ELF-1 (cell line): ENCODE data around the gene MNX1.

Experiments used
- DNase-seq: peaks from one replicate; pipeline ENCODE4 v3.0.0-alpha.2; 2016; ENCODE audit warnings: low read depth, low spot score

The MNX1 gene

GRCh38 chr7:156975620-156976019 is 34.8 kb downstream of the MNX1 start:
- DNase-seq = no peak

- no peak for DNase-seq
Measured at GRCh38 chr7:156969972-156970420, 40.5 kb downstream of the MNX1 start.

- DNase-seq = no peak
Measured at GRCh38 chr7:156968183-156968582, 42.3 kb downstream of the MNX1 start.

- DNase-seq = no peak
Measured at GRCh38 chr7:156966387-156966786, 44.1 kb downstream of the MNX1 start.

- no peak for DNase-seq
Measured at GRCh38 chr7:156964971-156965370, 45.5 kb downstream of the MNX1 start.

GRCh38 chr7:156963472-156963871 is 47.0 kb downstream of the MNX1 start:
- no peak for DNase-seq

GRCh38 chr7:156962897-156963296 is 47.6 kb downstream of the MNX1 start:
- DNase-seq = no peak

- DNase-seq = no peak
Measured at GRCh38 chr7:156962145-156962544, 48.3 kb downstream of the MNX1 start.

GRCh38 chr7:156956727-156957126 is 53.7 kb downstream of the MNX1 start:
- DNase-seq = no peak

GRCh38 chr7:156954941-156955340 is 55.5 kb downstream of the MNX1 start:
- no peak for DNase-seq
